ENCODE data around the gene ZNF474. TPM values are rescaled to one million over a fixed set of nuclear protein-coding genes. Genes with fewer than 3 reads are reported as not detected.
A peak's percentile ranks its signal among the peaks of the same experiment; 100 is the strongest.

The ZNF474 gene
- total and polyA plus RNA-seq, 2 donors from 2014 or later, result 0.38 TPM; not detected in 1

GRCh38 chr5:122183098-122183787 is 53.9 kb downstream of the ZNF474 start:
- H3K9ac ChIP-seq (ENCODE audit: low read length in 3 of 3), result no peak overlapping the region
- no peaks in the 10 kb centered on the region for H3K36me3 ChIP-seq (ENCODE audit: control insufficient read depth in 2 of 3, insufficient read depth in 3 of 3, low read length in 3 of 3)
- TF ChIP-seq CTCF (IDR thresholded peaks at IDR 0.05; ENCODE audit: borderline replicate concordance, extremely low read depth, insufficient read depth), result no peak
- intact Hi-C loops (cut with DNase I), result no loop called here
- FAIRE-seq (no peak), DNase-seq (peak in 2 of 5 donors; percentile 39 to 94)
- H3K27me3 ChIP-seq (ENCODE audit: control insufficient read depth, insufficient read depth, low read length), result no peaks in the 10 kb centered on the region
- H3K4me1 ChIP-seq (ENCODE audit: control insufficient read depth in 2 of 3, insufficient read depth in 2 of 3, low read depth in 1 of 3, low read length in 3 of 3), result no peaks in the 10 kb centered on the region
- H3K4me3 ChIP-seq (ENCODE audit: low read length in 3 of 3), result no peak overlapping the region
- no peak overlapping the region for H3K27ac ChIP-seq (ENCODE audit: low read depth in 2 of 2, low read length in 2 of 2)
- H3K9me3 ChIP-seq (ENCODE audit: control insufficient read depth in 2 of 3, insufficient read depth in 1 of 3, low read length in 3 of 3), result no peaks in the 10 kb centered on the region

GRCh38 chr5:122183788-122184170 is 54.4 kb downstream of the ZNF474 start:
- no peak for FAIRE-seq
- H3K4me3 ChIP-seq (ENCODE audit: low read length in 3 of 3), result no peak overlapping the region

GRCh38 chr5:122184676-122185255 is 55.4 kb downstream of the ZNF474 start:
- H3K27ac ChIP-seq (ENCODE audit: low read depth in 2 of 2, low read length in 2 of 2), result no peak overlapping the region
- FAIRE-seq (no peak), DNase-seq (no peak)
- no peak overlapping the region for H3K9ac ChIP-seq (ENCODE audit: low read length in 3 of 3)
- H3K9me3 ChIP-seq (ENCODE audit: control insufficient read depth in 2 of 3, insufficient read depth in 1 of 3, low read length in 3 of 3), result no peaks in the 10 kb centered on the region
- H3K4me1 ChIP-seq (ENCODE audit: control insufficient read depth in 2 of 3, insufficient read depth in 2 of 3, low read depth in 1 of 3, low read length in 3 of 3), result no peaks in the 10 kb centered on the region
- H3K36me3 ChIP-seq (ENCODE audit: control insufficient read depth in 2 of 3, insufficient read depth in 3 of 3, low read length in 3 of 3), result no peaks in the 10 kb centered on the region
- no peak overlapping the region for H3K4me3 ChIP-seq (ENCODE audit: low read length in 3 of 3)
- intact Hi-C loops (cut with DNase I), result no loop called here
- TF ChIP-seq CTCF (IDR thresholded peaks at IDR 0.05; ENCODE audit: borderline replicate concordance, extremely low read depth, insufficient read depth), result no peak
- H3K27me3 ChIP-seq (ENCODE audit: control insufficient read depth, insufficient read depth, low read length), result no peaks in the 10 kb centered on the region

More at GRCh38 chr5:122183788-122184170, 54.4 kb downstream of the ZNF474 start:
- Histone ChIP-seq H3K9ac (ENCODE audit: low read length in 3 of 3) (no peak overlapping the region), H3K9me3 (ENCODE audit: control insufficient read depth in 2 of 3, insufficient read depth in 1 of 3, low read length in 3 of 3) (no peaks in the 10 kb centered on the region), H3K27ac (ENCODE audit: low read depth in 2 of 2, low read length in 2 of 2) (no peak overlapping the region), H3K36me3 (ENCODE audit: control insufficient read depth in 2 of 3, insufficient read depth in 3 of 3, low read length in 3 of 3) (no peaks in the 10 kb centered on the region), H3K4me1 (ENCODE audit: control insufficient read depth in 2 of 3, insufficient read depth in 2 of 3, low read depth in 1 of 3, low read length in 3 of 3) (no peaks in the 10 kb centered on the region), H3K27me3 (ENCODE audit: control insufficient read depth, insufficient read depth, low read length) (no peaks in the 10 kb centered on the region)
- TF ChIP-seq CTCF (IDR thresholded peaks at IDR 0.05; ENCODE audit: borderline replicate concordance, extremely low read depth, insufficient read depth), result no peak
- intact Hi-C loops (cut with DNase I), result no loop called here
- no peak for DNase-seq
